CD4-positive, alpha-beta T cell treated with Interleukin-2 at 100 ng/mL for 4 hours (primary cell): Measurements from ENCODE around the gene LRP8.

Experiments used
- DNase-seq: peaks from one replicate; pipeline ENCODE4 v3.0.0-alpha.2; 2020; ENCODE audit warnings: low spot score

Gene LRP8

GRCh38 chr1:53258216-53258615 lies 69.7 kb downstream of the LRP8 start:
- DNase-seq = no peak

GRCh38 chr1:53257454-53258081 lies 70.3 kb downstream of the LRP8 start:
- DNase-seq = no peak

- DNase-seq = no peak
Measured at GRCh38 chr1:53256511-53257453, 71.1 kb downstream of the LRP8 start.

GRCh38 chr1:53255031-53255430 lies 72.8 kb downstream of the LRP8 start:
- DNase-seq = no peak

- DNase-seq = no peak
Measured at GRCh38 chr1:53254011-53254640, 73.7 kb downstream of the LRP8 start.

- DNase-seq = no peak
Measured at GRCh38 chr1:53250325-53250724, 77.5 kb downstream of the LRP8 start.

- no peak for DNase-seq
Measured at GRCh38 chr1:53249706-53250105, 78.2 kb downstream of the LRP8 start.

- no peak for DNase-seq
Measured at GRCh38 chr1:53246261-53247134, 81.4 kb downstream of the LRP8 start.

- DNase-seq = no peak
Measured at GRCh38 chr1:53244141-53244540, 83.7 kb downstream of the LRP8 start.

- DNase-seq = no peak
Measured at GRCh38 chr1:53242381-53242780, 85.5 kb downstream of the LRP8 start.

GRCh38 chr1:53241828-53242227 lies 86.0 kb downstream of the LRP8 start:
- no peak for DNase-seq

- DNase-seq = peak; percentile 94
Measured at GRCh38 chr1:53238197-53239155, 89.4 kb downstream of the LRP8 start, which contains the start of gene MAGOH. MAGOH (minus strand) TSS chr1:53238518; CDS start chr1:53238448, 70 bp downstream.

- DNase-seq = no peak
Measured at GRCh38 chr1:53237638-53238037, 90.2 kb downstream of the LRP8 start.

GRCh38 chr1:53220962-53221286 lies 106.9 kb downstream of the LRP8 start:
- DNase-seq = no peak

GRCh38 chr1:53220171-53220961 lies 107.5 kb downstream of the LRP8 start, which contains the start of gene CZIB:
CZIB (minus strand) TSS chr1:53220634; CDS start chr1:53220575, 59 bp downstream.
- DNase-seq = peak; percentile 93

- DNase-seq = no peak
Measured at GRCh38 chr1:53219711-53220110, 108.2 kb downstream of the LRP8 start.

GRCh38 chr1:53218201-53218600 lies 109.7 kb downstream of the LRP8 start:
- DNase-seq = no peak

- no peak for DNase-seq
Measured at GRCh38 chr1:53214376-53214940, 113.4 kb downstream of the LRP8 start.

GRCh38 chr1:53210954-53211353 lies 116.9 kb downstream of the LRP8 start:
- DNase-seq = no peak
